Progenitor cell of endocrine pancreas (in vitro differentiated cells): ENCODE results near the gene SRSF8. TPM values are rescaled to one million over a fixed set of nuclear protein-coding genes. Genes with fewer than 3 reads are reported as not detected.

Experiments used
- DNase-seq: peaks from one replicate; pipeline ENCODE4 v3.0.0; 2021; ENCODE audit warnings: low spot score; ENCODE audit not compliant: unreplicated experiment
- H3K27ac Mint-ChIP-seq: 2 replicates; pipeline ENCODE4 v1.8.0; 2021; ENCODE audit warnings: mild to moderate bottlenecking, moderate library complexity, mixed read lengths
- H3K27me3 Mint-ChIP-seq: 2 replicates; pipeline ENCODE4 v1.8.0; 2021; ENCODE audit warnings: mixed read lengths
- H3K36me3 Mint-ChIP-seq: 2 replicates; pipeline ENCODE4 v1.8.0; 2022; ENCODE audit warnings: mixed read lengths; ENCODE audit not compliant: insufficient read depth
- H3K4me1 Mint-ChIP-seq: 2 replicates; pipeline ENCODE4 v1.8.0; 2021; ENCODE audit warnings: low read depth, mixed read lengths
- H3K4me3 Mint-ChIP-seq: 2 replicates; pipeline ENCODE4 v1.8.0; 2021; ENCODE audit warnings: low read depth, mild to moderate bottlenecking, moderate library complexity, mixed read lengths
- H3K9me3 Mint-ChIP-seq: 2 replicates; pipeline ENCODE4 v1.8.0; 2021; ENCODE audit warnings: low read depth, mixed read lengths
- CTCF ChIP-seq: fragments of 200-600 bp; sonication (generic); IDR thresholded peaks from one replicate; pipeline ENCODE4 v1.5.0; 2021; ENCODE audit warnings: antibody characterized with exemption, mild to moderate bottlenecking; ENCODE audit not compliant: unreplicated experiment
- total RNA-seq: library from RNA; stranded (reverse); gene quantifications from 2 replicates; pipeline ENCODE4 v1.2.1, GENCODE V29; 2021

SRSF8 gene
- total RNA-seq, 1 donor from 2014 or later: 43.4 TPM

DNA sequence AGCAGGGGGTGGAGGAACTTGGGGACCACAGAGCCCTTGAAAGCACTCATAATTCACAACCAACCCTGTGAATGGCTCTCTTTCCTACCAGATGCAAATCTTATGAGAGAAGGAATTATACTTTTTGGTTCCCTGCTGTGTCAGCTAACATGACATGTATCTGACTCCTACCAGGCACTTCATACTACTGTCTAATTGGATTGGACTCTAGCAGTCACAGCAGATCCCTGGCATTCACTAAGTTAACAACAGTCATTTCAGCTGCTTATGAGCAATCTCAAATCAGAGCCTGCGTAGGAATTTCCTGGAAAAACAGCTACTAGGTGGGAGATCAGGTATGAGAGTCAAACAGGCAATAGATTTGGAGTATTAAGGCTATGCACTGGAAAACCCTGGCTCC, 11.8 kb downstream of the SRSF8 start:
- Mint-ChIP-seq H3K4me1 (peaks cover 6% of the 10 kb centered on the region), H3K9me3 (no peaks in the 10 kb centered on the region), H3K4me3 (no peak overlapping the region), H3K27ac (no peak overlapping the region), H3K36me3 (no peaks in the 10 kb centered on the region), H3K27me3 (peaks cover 2% of the 10 kb centered on the region)
- no peak for TF ChIP-seq CTCF
- no peak for DNase-seq

GRCh38 chr11:95081010-95081409, 14.3 kb downstream of the SRSF8 start:
- Mint-ChIP-seq H3K27ac (no peak overlapping the region), H3K27me3 (peaks cover 14% of the 10 kb centered on the region), H3K9me3 (no peaks in the 10 kb centered on the region), H3K4me3 (no peak overlapping the region), H3K36me3 (no peaks in the 10 kb centered on the region), H3K4me1 (peaks cover 6% of the 10 kb centered on the region)
- no peak for DNase-seq
- no peak for TF ChIP-seq CTCF

DNA sequence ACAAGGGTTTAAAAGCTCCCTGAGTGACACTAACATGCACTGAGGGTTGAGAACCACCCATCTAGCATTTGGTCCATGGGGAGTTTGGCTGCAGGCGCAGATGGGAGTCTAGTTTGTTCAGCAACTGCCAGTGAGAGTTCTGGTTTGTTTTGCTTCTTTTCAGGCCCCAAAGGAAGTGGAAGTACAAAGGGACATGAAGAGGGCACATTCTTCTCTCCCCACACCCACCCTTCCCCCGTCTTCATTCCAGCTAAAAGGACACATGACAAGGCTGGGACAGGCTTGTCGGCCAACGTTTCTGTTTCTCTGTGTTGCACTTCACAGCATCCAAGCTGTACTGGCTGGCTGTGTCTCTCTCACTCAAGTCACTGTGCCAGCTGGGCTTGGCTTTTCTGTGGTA, 14.7 kb downstream of the SRSF8 start:
- peaks cover 18% of the 10 kb centered on the region for H3K27me3 Mint-ChIP-seq
- peaks cover 5% of the 10 kb centered on the region for H3K4me1 Mint-ChIP-seq
- no peak overlapping the region for H3K27ac Mint-ChIP-seq
- H3K36me3 Mint-ChIP-seq: no peaks in the 10 kb centered on the region
- DNase-seq: no peak
- H3K4me3 Mint-ChIP-seq: no peak overlapping the region
- no peaks in the 10 kb centered on the region for H3K9me3 Mint-ChIP-seq
- TF ChIP-seq CTCF: no peak

DNA sequence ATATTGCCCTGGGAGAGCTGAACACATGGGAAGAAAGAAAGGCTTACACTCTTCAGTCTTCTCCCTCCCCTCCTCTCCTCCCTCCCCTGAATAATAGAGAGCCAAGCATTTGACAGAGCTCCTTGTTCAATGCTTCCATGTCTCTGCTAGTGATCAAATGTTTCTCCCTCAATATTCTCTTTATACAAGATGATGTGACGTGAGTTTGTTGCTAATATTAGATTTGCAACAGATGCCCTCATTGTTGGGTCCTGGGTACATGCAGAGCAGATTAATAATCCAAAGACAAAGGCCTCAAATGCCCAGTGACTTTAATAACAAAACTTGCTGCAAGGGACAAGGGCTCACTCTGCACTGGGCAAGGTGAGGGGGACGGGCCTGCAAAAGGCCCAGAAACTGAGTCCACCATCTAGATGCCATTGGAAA, 15.9 kb downstream of the SRSF8 start:
- peaks cover 26% of the 10 kb centered on the region for H3K27me3 Mint-ChIP-seq
- DNase-seq: no peak
- H3K4me1 Mint-ChIP-seq: no peaks in the 10 kb centered on the region
- H3K36me3 Mint-ChIP-seq: no peaks in the 10 kb centered on the region
- no peak overlapping the region for H3K27ac Mint-ChIP-seq
- TF ChIP-seq CTCF: no peak
- no peak overlapping the region for H3K4me3 Mint-ChIP-seq
- H3K9me3 Mint-ChIP-seq: no peaks in the 10 kb centered on the region

- Mint-ChIP-seq H3K27me3 (peaks cover 38% of the 10 kb centered on the region), H3K4me1 (no peaks in the 10 kb centered on the region), H3K36me3 (no peaks in the 10 kb centered on the region), H3K9me3 (no peaks in the 10 kb centered on the region), H3K27ac (no peak overlapping the region), H3K4me3 (no peak overlapping the region)
- DNase-seq: no peak
- TF ChIP-seq CTCF: no peak
Measured at GRCh38 chr11:95084509-95084908, 17.8 kb downstream of the SRSF8 start.
